Endodermal cell (in vitro differentiated cells): Measurements from ENCODE around the gene PARM1. TPM values are rescaled to one million over a fixed set of nuclear protein-coding genes. Genes with fewer than 3 reads are reported as not detected.
A peak's percentile ranks its signal among the peaks of the same experiment; 100 is the strongest.

ENCODE experiments used
- DNase-seq: peaks from one replicate; pipeline ENCODE4 v3.0.0-alpha.2; 2017
- H3K27ac ChIP-seq: 2 replicates; pipeline ENCODE4 v1.5.1; 2013; ENCODE audit warnings: mild to moderate bottlenecking, low read depth, low read length, moderate library complexity
- H3K27me3 ChIP-seq: 2 replicates; pipeline ENCODE4 v1.6.1; 2013; ENCODE audit warnings: mild to moderate bottlenecking, low read length, moderate library complexity; ENCODE audit not compliant: insufficient read depth, control insufficient read depth, poor library complexity, severe bottlenecking
- H3K36me3 ChIP-seq: 2 replicates; pipeline ENCODE4 v1.7.0; 2013; ENCODE audit warnings: mild to moderate bottlenecking, low read length, moderate library complexity; ENCODE audit not compliant: control insufficient read depth, insufficient read depth
- H3K4me1 ChIP-seq: one replicate; pipeline ENCODE4 v1.7.0; 2013; ENCODE audit warnings: low read length; ENCODE audit not compliant: control insufficient read depth, insufficient read depth
- H3K4me3 ChIP-seq: 2 replicates; pipeline ENCODE4 v1.5.1; 2013; ENCODE audit warnings: mild to moderate bottlenecking, low read length, moderate library complexity
- H3K9ac ChIP-seq: 2 replicates; pipeline ENCODE4 v1.6.1; 2013; ENCODE audit warnings: mild to moderate bottlenecking, low read length, moderate library complexity; ENCODE audit not compliant: poor library complexity, severe bottlenecking; ENCODE audit errors: extremely low read depth
- H3K9me3 ChIP-seq: 2 replicates; pipeline ENCODE4 v1.6.1; 2013; ENCODE audit warnings: mild to moderate bottlenecking, low read length, moderate library complexity; ENCODE audit not compliant: control insufficient read depth
- H3K27ac Mint-ChIP-seq: 2 replicates; pipeline ENCODE4 v1.8.0; 2020; ENCODE audit warnings: mixed read lengths
- H3K27me3 Mint-ChIP-seq: 2 replicates; pipeline ENCODE4 v1.8.0; 2021; ENCODE audit warnings: mild to moderate bottlenecking, mixed read lengths; ENCODE audit not compliant: insufficient read depth
- H3K36me3 Mint-ChIP-seq: 2 replicates; pipeline ENCODE4 v1.8.0; 2020; ENCODE audit warnings: low read depth, mixed read lengths
- H3K4me1 Mint-ChIP-seq: 2 replicates; pipeline ENCODE4 v1.8.0; 2020; ENCODE audit warnings: mixed read lengths
- H3K4me3 Mint-ChIP-seq: 2 replicates; pipeline ENCODE4 v1.8.0; 2020; ENCODE audit warnings: mild to moderate bottlenecking, moderate library complexity, mixed read lengths
- H3K9me3 Mint-ChIP-seq: 2 replicates; pipeline ENCODE4 v1.8.0; 2020; ENCODE audit warnings: mild to moderate bottlenecking, mixed read lengths
- CTCF ChIP-seq: fragments of 200-600 bp; sonication (generic); conservative IDR thresholded peaks from 2 replicates; pipeline ENCODE4 v1.5.0; 2021; ENCODE audit warnings: antibody characterized with exemption, mild to moderate bottlenecking
- WGBS, 2 experiments: methylation state at CpG; one replicate each; pipeline versions ENCODE4 v1.1.5 to v1.1.7; 2013; ENCODE audit warnings: missing lambda C conversion rate in 2 of 2, mixed read lengths in 1 of 2; ENCODE audit not compliant: insufficient coverage in 1 of 2, insufficient read length in 1 of 2; 5-methylcytosine and 5-hydroxymethylcytosine counted together
- total RNA-seq, 2 donors: library from RNA; stranded (reverse); fragmentation: NEBNext Ultra II Directional in 1 of 2; extraction: Animal tissue kit (Norgen Biotek cat#: 25700) in 1 of 2; gene quantifications; 2 replicates in 1 of 2; 3 replicates in 1 of 2; pipeline ENCODE4 v1.2.1, GENCODE V29; 2021

Gene PARM1
- total RNA-seq, 2 donors from 2014 or later, result 0.13 to 1.1 TPM

DNA sequence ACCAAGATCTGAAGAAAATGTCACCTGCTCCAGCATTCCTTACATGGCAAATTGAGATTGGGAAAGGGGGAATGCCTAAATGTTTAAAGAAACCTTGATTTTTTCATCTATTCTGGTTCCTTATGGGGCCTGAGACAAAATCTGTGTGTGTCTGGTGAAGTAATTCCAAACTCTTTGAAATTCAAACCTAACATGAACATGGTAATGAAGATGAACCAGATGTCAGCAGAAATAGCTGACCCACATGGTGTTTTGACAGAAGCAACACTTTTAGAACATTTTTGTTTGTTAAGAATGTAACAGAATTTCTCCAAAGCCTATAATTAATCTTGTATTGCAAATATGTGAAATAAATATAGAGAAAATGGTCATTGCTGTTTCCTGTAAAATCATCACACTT, 133.0 kb downstream of the PARM1 start:
- H3K4me3 Mint-ChIP-seq, result no peak overlapping the region
- H3K4me1 ChIP-seq, result peaks cover 8% of the 10 kb centered on the region
- H3K4me3 ChIP-seq, result no peak overlapping the region
- no peaks in the 10 kb centered on the region for H3K27me3 Mint-ChIP-seq
- H3K36me3 ChIP-seq, result no peaks in the 10 kb centered on the region
- no peaks in the 10 kb centered on the region for H3K9me3 ChIP-seq
- H3K9ac ChIP-seq, result no peak overlapping the region
- H3K27me3 ChIP-seq, result no peaks in the 10 kb centered on the region
- no peak for TF ChIP-seq CTCF
- H3K27ac Mint-ChIP-seq, result no peak overlapping the region
- peaks cover 6% of the 10 kb centered on the region for H3K4me1 Mint-ChIP-seq
- H3K27ac ChIP-seq, result no peak overlapping the region
- no peaks in the 10 kb centered on the region for H3K9me3 Mint-ChIP-seq
- no peak for DNase-seq
- no peaks in the 10 kb centered on the region for H3K36me3 Mint-ChIP-seq

DNA sequence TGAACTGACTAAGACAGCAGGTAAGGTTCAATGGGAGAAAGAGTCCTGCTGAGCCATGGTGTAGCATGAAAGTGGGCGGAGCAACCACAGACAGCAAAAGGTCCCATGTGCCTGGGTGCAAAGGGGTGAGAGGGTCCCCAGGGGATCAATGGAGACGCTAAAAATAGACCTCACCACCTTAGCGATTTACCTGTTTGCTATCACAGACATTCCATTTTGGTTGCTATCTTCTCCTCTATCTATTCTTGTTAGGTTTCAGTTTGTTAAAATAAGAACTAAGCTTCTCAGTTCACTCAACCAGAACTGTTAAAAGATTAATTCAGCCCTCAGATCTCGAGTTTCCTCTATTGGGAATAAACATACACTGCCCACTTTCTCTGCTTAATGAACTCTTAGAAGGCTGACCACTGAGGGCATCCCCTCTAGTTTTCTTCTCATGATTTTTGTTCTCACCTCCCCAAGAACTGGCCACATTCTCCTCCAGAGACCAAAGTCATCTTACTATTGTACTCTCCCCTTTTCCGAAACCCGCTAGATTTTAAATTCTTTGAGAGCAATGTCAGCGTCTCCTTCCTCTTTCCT, 136.7 kb downstream of the PARM1 start:
- 91 to 96% methylated on average over 4 to 7 of the region's 7 CpGs for WGBS, 2 experiments
- Mint-ChIP-seq H3K27me3 (no peaks in the 10 kb centered on the region), H3K36me3 (no peaks in the 10 kb centered on the region), H3K27ac (no peak overlapping the region), H3K4me1 (peaks cover 22% of the 10 kb centered on the region), H3K4me3 (no peak overlapping the region), H3K9me3 (peaks cover 1% of the 10 kb centered on the region)
- Histone ChIP-seq H3K27ac (no peak overlapping the region), H3K4me1 (peaks cover 16% of the 10 kb centered on the region), H3K27me3 (no peaks in the 10 kb centered on the region), H3K4me3 (no peak overlapping the region), H3K9ac (no peak overlapping the region), H3K9me3 (no peaks in the 10 kb centered on the region), H3K36me3 (no peaks in the 10 kb centered on the region)
- DNase-seq, result no peak
- no peak for TF ChIP-seq CTCF

GRCh38 chr4:75071317-75071716, 138.4 kb downstream of the PARM1 start:
- Histone ChIP-seq H3K36me3 (no peaks in the 10 kb centered on the region), H3K27ac (no peak overlapping the region), H3K9ac (no peak overlapping the region), H3K4me1 (peaks cover 16% of the 10 kb centered on the region), H3K4me3 (peak overlapping the region; percentile 39), H3K9me3 (no peaks in the 10 kb centered on the region), H3K27me3 (no peaks in the 10 kb centered on the region)
- WGBS, 2 experiments, result 63 to 100% methylated on average over 1 to 4 of the region's 4 CpGs
- Mint-ChIP-seq H3K36me3 (no peaks in the 10 kb centered on the region), H3K9me3 (peaks cover 15% of the 10 kb centered on the region), H3K27ac (no peak overlapping the region), H3K4me3 (no peak overlapping the region), H3K27me3 (no peaks in the 10 kb centered on the region), H3K4me1 (peaks cover 24% of the 10 kb centered on the region)
- TF ChIP-seq CTCF, result no peak
- no peak for DNase-seq
